A549 (cell line): ENCODE data around the gene SRPRA.

ENCODE experiments used
- EP300 ChIP-seq, 2 experiments: fragments of >200 bp; sonication (Bioruptor Twin); formaldehyde crosslinking; IDR thresholded peaks; 2 replicates in 1 of 2; 3 replicates in 1 of 2; pipeline ENCODE4 v1.6.1; 2016 to 2017
- ESRRA ChIP-seq: fragments of 150-350 bp; IDR thresholded peaks from 2 replicates; pipeline ENCODE4 v1.6.1; 2014; ENCODE audit warnings: mild to moderate bottlenecking, low read length, borderline replicate concordance
- NFE2L2 ChIP-seq: fragments of 150-350 bp; conservative IDR thresholded peaks from 2 replicates; pipeline ENCODE4 v1.6.1; 2014; ENCODE audit warnings: low read length

DNA sequence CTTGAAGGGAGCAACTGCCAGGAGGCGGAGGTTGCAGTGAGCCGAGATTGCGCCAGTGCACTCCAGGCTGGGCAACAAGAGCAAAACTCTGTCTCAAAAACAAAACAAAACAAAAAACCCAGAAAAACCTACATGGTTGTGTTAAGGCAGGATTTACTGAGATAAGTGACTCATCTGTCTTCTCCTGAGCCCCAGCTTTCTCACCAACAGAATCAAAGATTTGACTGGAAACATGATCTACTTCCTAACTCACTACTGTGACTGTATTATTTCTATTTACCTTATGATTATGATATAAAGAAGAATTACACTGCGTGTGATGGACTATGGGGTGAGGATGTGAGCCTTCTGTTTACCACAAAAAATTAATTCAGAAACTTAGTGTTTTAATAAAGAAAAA lies 35.3 kb downstream of the SRPRA start:
- TF ChIP-seq EP300 (IDR thresholded peaks at IDR 0.05) (no peak), NFE2L2 (no peak), ESRRA (no peak)
